ENCODE measurements around the gene STEAP3.

Gene STEAP3

DNA sequence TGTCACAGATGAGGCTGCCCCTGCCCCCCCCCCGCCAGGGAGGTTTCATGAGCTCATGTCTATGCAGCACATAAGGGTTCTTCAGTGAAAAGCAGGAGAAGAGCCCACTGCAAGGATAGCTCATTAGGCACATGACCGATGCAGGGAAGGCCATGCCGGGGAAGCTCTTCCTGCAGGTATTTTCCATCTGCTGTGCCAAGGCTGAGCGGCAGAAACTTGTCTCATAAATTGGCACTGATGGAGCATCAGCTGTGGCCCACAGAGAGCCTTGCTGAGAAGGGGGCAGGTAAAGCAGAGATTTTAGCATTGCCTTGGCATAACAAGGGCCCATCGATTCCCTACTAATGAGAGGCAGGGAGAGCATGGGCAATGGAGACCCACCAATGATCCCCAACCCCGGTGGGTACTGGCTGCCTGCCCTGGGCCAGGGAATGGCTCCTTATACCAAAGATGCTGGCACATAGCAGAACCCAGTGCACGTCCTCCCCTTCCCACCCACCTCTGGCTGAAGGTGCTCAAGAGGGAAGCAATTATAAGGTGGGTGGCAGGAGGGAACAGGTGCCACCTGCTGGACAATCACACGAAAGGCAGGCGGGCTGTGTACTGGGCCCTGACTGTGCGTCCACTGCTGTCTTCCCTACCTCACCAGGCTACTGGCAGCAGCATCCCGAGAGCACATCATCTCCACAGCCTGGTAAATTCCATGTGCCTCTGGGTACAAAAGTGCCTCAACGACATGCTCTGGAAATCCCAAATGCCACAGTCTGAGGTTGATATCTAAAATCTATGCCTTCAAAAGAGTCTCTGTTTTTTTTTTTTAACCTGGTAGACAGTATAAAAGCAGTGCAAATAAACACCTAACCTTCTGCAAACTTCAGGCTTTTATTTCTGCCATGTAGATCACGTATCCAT, 41.4 kb downstream of the STEAP3 start:
- Histone ChIP-seq H3K9ac (ENCODE audit: low read length) (no peak overlapping the region), H2BK120ac (ENCODE audit: insufficient read depth, low read length, poor library complexity) (no peak overlapping the region), H2BK5ac (ENCODE audit: low read depth, low read length, poor library complexity) (no peak overlapping the region), H2AK5ac (ENCODE audit: low read length) (no peak overlapping the region), H3K4me2 (ENCODE audit: low read length) (no peak overlapping the region), H3K9me3 (ENCODE audit: insufficient read depth, low read depth, low read length) (no peaks in the 10 kb centered on the region), H3K23ac (ENCODE audit: low read length) (no peak overlapping the region), H3K18ac (ENCODE audit: low read length) (no peak overlapping the region), H3K4me1 (ENCODE audit: control insufficient read depth in 1 of 2, insufficient read depth in 2 of 2, low read length in 2 of 2) (no peaks in the 10 kb centered on the region), H3K27ac (ENCODE audit: low read depth, low read length) (no peak overlapping the region), H4K12ac (ENCODE audit: low read depth, low read length) (no peak overlapping the region), H2BK12ac (ENCODE audit: low read length) (no peak overlapping the region), H3K14ac (ENCODE audit: low read length) (no peak overlapping the region), H3K79me2 (ENCODE audit: control insufficient read depth, insufficient read depth, low read length, poor library complexity) (no peaks in the 10 kb centered on the region), H3K4me3 (ENCODE audit: low read depth, low read length) (no peak overlapping the region), H2AFZ (ENCODE audit: insufficient read depth, low read length, poor library complexity) (no peak overlapping the region), H4K8ac (ENCODE audit: low read depth, low read length) (no peak overlapping the region), H4K91ac (ENCODE audit: low read depth, low read length) (no peak overlapping the region), H3K79me1 (ENCODE audit: low read length) (no peaks in the 10 kb centered on the region), H3K36me3 (ENCODE audit: control insufficient read depth in 1 of 2, insufficient read depth in 2 of 2, low read length in 2 of 2) (no peaks in the 10 kb centered on the region), H3K4ac (ENCODE audit: low read depth, low read length) (no peak overlapping the region), H3K27me3 (ENCODE audit: insufficient read depth, low read length) (no peaks in the 10 kb centered on the region)
- no CpG with 5 or more reads among the region's 13 CpGs for WGBS (ENCODE audit: extremely low coverage, insufficient coverage, insufficient read length)
- peak; percentile 57 to 74 for DNase-seq

DNA sequence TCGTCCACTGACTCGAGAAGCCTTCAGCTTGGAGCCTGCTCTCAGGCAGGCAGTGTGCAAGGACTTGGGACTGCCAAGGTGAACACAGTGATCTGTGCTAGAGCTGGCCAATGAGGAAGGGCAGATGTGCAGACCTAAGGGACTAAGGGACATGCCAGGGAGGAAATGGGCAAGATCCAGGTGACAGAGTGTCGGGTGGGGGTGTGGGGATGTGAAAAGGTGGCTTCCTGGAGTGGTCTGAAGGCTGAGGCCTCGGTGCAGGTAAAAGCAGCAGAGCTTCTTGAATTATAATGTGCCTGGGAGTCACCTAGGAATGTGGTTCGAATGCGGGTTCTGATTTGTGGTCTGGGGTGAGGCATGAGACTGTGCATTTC, 42.0 kb downstream of the STEAP3 start:
- H3K36me3 ChIP-seq (ENCODE audit: control insufficient read depth in 1 of 2, insufficient read depth in 2 of 2, low read length in 2 of 2), result no peaks in the 10 kb centered on the region
- no peak overlapping the region for H2AK5ac ChIP-seq (ENCODE audit: low read length)
- no peak overlapping the region for H3K4me2 ChIP-seq (ENCODE audit: low read length)
- no peak overlapping the region for H3K27ac ChIP-seq (ENCODE audit: low read depth, low read length)
- H2BK120ac ChIP-seq (ENCODE audit: insufficient read depth, low read length, poor library complexity), result no peak overlapping the region
- no peak overlapping the region for H4K12ac ChIP-seq (ENCODE audit: low read depth, low read length)
- H3K18ac ChIP-seq (ENCODE audit: low read length), result no peak overlapping the region
- H3K79me1 ChIP-seq (ENCODE audit: low read length), result no peaks in the 10 kb centered on the region
- H2BK5ac ChIP-seq (ENCODE audit: low read depth, low read length, poor library complexity), result no peak overlapping the region
- H4K8ac ChIP-seq (ENCODE audit: low read depth, low read length), result no peak overlapping the region
- H3K27me3 ChIP-seq (ENCODE audit: insufficient read depth, low read length), result no peaks in the 10 kb centered on the region
- H3K4ac ChIP-seq (ENCODE audit: low read depth, low read length), result no peak overlapping the region
- no CpG with 5 or more reads among the region's 6 CpGs for WGBS (ENCODE audit: extremely low coverage, insufficient coverage, insufficient read length)
- no peak overlapping the region for H3K23ac ChIP-seq (ENCODE audit: low read length)
- no peak overlapping the region for H3K9ac ChIP-seq (ENCODE audit: low read length)
- no peak overlapping the region for H3K14ac ChIP-seq (ENCODE audit: low read length)
- no peak overlapping the region for H3K4me3 ChIP-seq (ENCODE audit: low read depth, low read length)
- DNase-seq, result no peak
- H2AFZ ChIP-seq (ENCODE audit: insufficient read depth, low read length, poor library complexity), result no peak overlapping the region
- H4K91ac ChIP-seq (ENCODE audit: low read depth, low read length), result no peak overlapping the region
- no peak overlapping the region for H2BK12ac ChIP-seq (ENCODE audit: low read length)
- H3K79me2 ChIP-seq (ENCODE audit: control insufficient read depth, insufficient read depth, low read length, poor library complexity), result no peaks in the 10 kb centered on the region
- H3K4me1 ChIP-seq (ENCODE audit: control insufficient read depth in 1 of 2, insufficient read depth in 2 of 2, low read length in 2 of 2), result no peaks in the 10 kb centered on the region
- no peaks in the 10 kb centered on the region for H3K9me3 ChIP-seq (ENCODE audit: insufficient read depth, low read depth, low read length)

DNA sequence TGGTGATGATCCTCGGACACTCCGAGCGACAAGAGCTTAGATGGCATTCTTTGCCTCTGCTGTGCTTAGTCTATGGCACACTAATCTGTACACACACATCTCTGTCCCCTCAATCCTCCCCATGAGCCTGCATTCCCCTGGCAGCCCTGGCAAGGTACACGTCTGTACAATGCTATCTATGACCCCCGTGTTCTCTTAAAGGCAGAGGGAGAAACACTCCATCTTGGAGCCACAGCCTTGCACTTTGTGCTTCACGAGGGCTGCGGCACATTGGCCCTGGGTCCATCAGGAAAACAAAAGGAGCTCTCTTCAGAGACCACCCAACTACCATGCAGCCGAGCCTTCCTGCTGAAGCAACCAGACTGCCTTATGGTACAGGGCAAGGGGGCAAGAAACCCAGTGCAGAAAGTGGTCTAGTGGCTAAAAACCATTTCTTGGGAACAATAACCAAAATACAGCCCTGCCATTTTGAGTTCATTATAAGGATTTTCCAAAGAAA, 42.5 kb downstream of the STEAP3 start:
- Histone ChIP-seq H3K79me2 (ENCODE audit: control insufficient read depth, insufficient read depth, low read length, poor library complexity) (no peaks in the 10 kb centered on the region), H4K12ac (ENCODE audit: low read depth, low read length) (no peak overlapping the region), H3K9me3 (ENCODE audit: insufficient read depth, low read depth, low read length) (no peaks in the 10 kb centered on the region)

DNA sequence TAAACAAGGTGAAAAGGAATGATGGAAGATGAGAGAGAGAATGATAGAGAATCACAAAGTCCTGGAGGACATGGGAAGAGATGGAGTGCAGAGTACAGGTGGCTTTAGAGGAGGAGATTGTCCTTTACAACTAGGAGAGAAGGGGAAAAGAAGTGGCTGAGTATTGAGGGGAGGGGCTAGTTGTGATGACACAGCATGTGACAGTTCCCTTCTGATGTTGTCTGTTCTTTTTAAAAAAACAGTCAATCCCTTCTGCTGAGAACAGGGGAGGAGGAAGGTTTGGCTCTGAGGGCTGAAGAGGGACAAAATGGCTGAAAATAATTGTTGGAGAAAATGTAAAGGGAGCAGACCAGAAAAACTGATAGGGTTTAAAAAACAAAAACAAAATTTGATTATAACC, 44.0 kb downstream of the STEAP3 start:
- Histone ChIP-seq H3K23ac (ENCODE audit: low read length) (no peak overlapping the region), H2AFZ (ENCODE audit: insufficient read depth, low read length, poor library complexity) (no peak overlapping the region), H2AK5ac (ENCODE audit: low read length) (no peak overlapping the region), H3K9ac (ENCODE audit: low read length) (no peak overlapping the region), H3K18ac (ENCODE audit: low read length) (no peak overlapping the region), H4K8ac (ENCODE audit: low read depth, low read length) (no peak overlapping the region), H3K4me1 (ENCODE audit: control insufficient read depth in 1 of 2, insufficient read depth in 2 of 2, low read length in 2 of 2) (no peaks in the 10 kb centered on the region), H3K4me2 (ENCODE audit: low read length) (no peak overlapping the region), H4K91ac (ENCODE audit: low read depth, low read length) (no peak overlapping the region), H2BK5ac (ENCODE audit: low read depth, low read length, poor library complexity) (no peak overlapping the region), H3K27me3 (ENCODE audit: insufficient read depth, low read length) (no peaks in the 10 kb centered on the region), H4K12ac (ENCODE audit: low read depth, low read length) (no peak overlapping the region), H3K27ac (ENCODE audit: low read depth, low read length) (no peak overlapping the region), H3K9me3 (ENCODE audit: insufficient read depth, low read depth, low read length) (no peaks in the 10 kb centered on the region), H3K79me2 (ENCODE audit: control insufficient read depth, insufficient read depth, low read length, poor library complexity) (no peaks in the 10 kb centered on the region), H3K4me3 (ENCODE audit: low read depth, low read length) (no peak overlapping the region), H2BK12ac (ENCODE audit: low read length) (no peak overlapping the region), H3K36me3 (ENCODE audit: control insufficient read depth in 1 of 2, insufficient read depth in 2 of 2, low read length in 2 of 2) (no peaks in the 10 kb centered on the region), H3K79me1 (ENCODE audit: low read length) (no peaks in the 10 kb centered on the region), H2BK120ac (ENCODE audit: insufficient read depth, low read length, poor library complexity) (no peak overlapping the region), H3K14ac (ENCODE audit: low read length) (no peak overlapping the region), H3K4ac (ENCODE audit: low read depth, low read length) (no peak overlapping the region)
- no peak for DNase-seq

More for the DNA sequence above, 42.5 kb downstream of the STEAP3 start:
- no peak overlapping the region for H4K8ac ChIP-seq (ENCODE audit: low read depth, low read length)
- DNase-seq, result no peak
- no peak overlapping the region for H3K4me3 ChIP-seq (ENCODE audit: low read depth, low read length)
- H3K4me1 ChIP-seq (ENCODE audit: control insufficient read depth in 1 of 2, insufficient read depth in 2 of 2, low read length in 2 of 2), result no peaks in the 10 kb centered on the region
- no peak overlapping the region for H3K14ac ChIP-seq (ENCODE audit: low read length)
- H3K4ac ChIP-seq (ENCODE audit: low read depth, low read length), result no peak overlapping the region
- no peak overlapping the region for H3K18ac ChIP-seq (ENCODE audit: low read length)
- H2BK12ac ChIP-seq (ENCODE audit: low read length), result no peak overlapping the region
- no CpG with 5 or more reads among the region's 8 CpGs for WGBS (ENCODE audit: extremely low coverage, insufficient coverage, insufficient read length)
- no peak overlapping the region for H2BK120ac ChIP-seq (ENCODE audit: insufficient read depth, low read length, poor library complexity)
- H3K36me3 ChIP-seq (ENCODE audit: control insufficient read depth in 1 of 2, insufficient read depth in 2 of 2, low read length in 2 of 2), result no peaks in the 10 kb centered on the region
- no peak overlapping the region for H4K91ac ChIP-seq (ENCODE audit: low read depth, low read length)
- no peak overlapping the region for H3K23ac ChIP-seq (ENCODE audit: low read length)
- H2AFZ ChIP-seq (ENCODE audit: insufficient read depth, low read length, poor library complexity), result no peak overlapping the region
- H3K4me2 ChIP-seq (ENCODE audit: low read length), result no peak overlapping the region
- H2AK5ac ChIP-seq (ENCODE audit: low read length), result no peak overlapping the region
- H3K27ac ChIP-seq (ENCODE audit: low read depth, low read length), result no peak overlapping the region
- no peak overlapping the region for H2BK5ac ChIP-seq (ENCODE audit: low read depth, low read length, poor library complexity)
- no peaks in the 10 kb centered on the region for H3K79me1 ChIP-seq (ENCODE audit: low read length)
- no peak overlapping the region for H3K9ac ChIP-seq (ENCODE audit: low read length)
- H3K27me3 ChIP-seq (ENCODE audit: insufficient read depth, low read length), result no peaks in the 10 kb centered on the region
